A673 (cell line): Measurements from ENCODE around the gene CLEC4E. TPM values are rescaled to one million over a fixed set of nuclear protein-coding genes. Genes with fewer than 3 reads are reported as not detected.

Experiments
- BruUV-seq: library from RNA; stranded (reverse); fragments of 400-500 nt; replicated peaks from 2 replicates; lab custom pipeline; 2021; lab: Mats Ljungman, UMichigan
- CTCF ChIA-PET: fragments of 300-600 bp; sonication (Branson Sonifier 250); formaldehyde crosslinking; loops from one replicate; lab custom pipeline; 2022; ENCODE audit warnings: antibody characterized with exemption; lab: Charles Lee
- POLR2A ChIA-PET: fragments of 300-600 bp; sonication (Branson Sonifier 250); formaldehyde crosslinking; loops from one replicate; lab custom pipeline; 2022; ENCODE audit warnings: antibody characterized with exemption; ENCODE audit not compliant: low non-redundant PET; lab: Charles Lee
- DNase-seq: peaks from one replicate; pipeline ENCODE4 v3.0.0-alpha.2; 2015; ENCODE audit warnings: low spot score
- H3K27ac ChIP-seq: fragments of 200-600 bp; sonication (generic); 2 replicates; pipeline ENCODE4 v1.5.1; 2016; ENCODE audit warnings: mixed run types, low read depth, mild to moderate bottlenecking, mixed read lengths, antibody characterized with exemption, low read length; ENCODE audit not compliant: poor library complexity, severe bottlenecking
- H3K27me3 ChIP-seq: fragments of 200-600 bp; sonication (generic); replicated peaks from 2 replicates; pipeline ENCODE4 v1.6.1; 2017; ENCODE audit warnings: mixed run types, low read depth, mild to moderate bottlenecking, mixed read lengths, antibody characterized with exemption, low read length; ENCODE audit not compliant: insufficient read depth, poor library complexity
- H3K36me3 ChIP-seq: fragments of 200-600 bp; sonication (generic); 2 replicates; pipeline ENCODE4 v1.6.1; 2016; ENCODE audit warnings: mixed run types, mild to moderate bottlenecking, mixed read lengths, antibody characterized with exemption, low read length; ENCODE audit not compliant: insufficient read depth, poor library complexity, severe bottlenecking
- H3K4me1 ChIP-seq: fragments of 200-600 bp; sonication (generic); 2 replicates; pipeline ENCODE4 v1.6.1; 2017; ENCODE audit warnings: mixed run types, mild to moderate bottlenecking, mixed read lengths, antibody characterized with exemption, low read length; ENCODE audit not compliant: insufficient read depth, poor library complexity, severe bottlenecking
- H3K4me3 ChIP-seq: fragments of 200-600 bp; sonication (generic); 2 replicates; pipeline ENCODE4 v1.5.1; 2016; ENCODE audit warnings: low read depth, mixed run types, mild to moderate bottlenecking, mixed read lengths, low read length; ENCODE audit not compliant: poor library complexity, severe bottlenecking
- H3K9me3 ChIP-seq: fragments of 200-600 bp; sonication (generic); 2 replicates; pipeline ENCODE4 v1.6.1; 2016; ENCODE audit warnings: mixed run types, low read depth, mild to moderate bottlenecking, mixed read lengths, antibody characterized with exemption, low read length; ENCODE audit not compliant: poor library complexity, severe bottlenecking
- CTCF ChIP-seq: fragments of 300-800, 200-600 bp; sonication (generic); conservative IDR thresholded peaks from 2 replicates; pipeline ENCODE4 v1.5.1; 2017; ENCODE audit warnings: low read depth, mild to moderate bottlenecking, antibody characterized with exemption, low read length, moderate library complexity, mixed read lengths
- EZH2 ChIP-seq: fragments of 200-600 bp; sonication (generic); IDR thresholded peaks from 2 replicates; pipeline ENCODE4 v1.6.1; 2017; ENCODE audit warnings: borderline replicate concordance, low read depth, mild to moderate bottlenecking, mixed read lengths, antibody characterized with exemption, low read length; ENCODE audit not compliant: poor library complexity, severe bottlenecking
- intact Hi-C: fragments of 100-400 bp; cut with micrococcal nuclease; formaldehyde crosslinking; loops from one replicate; pipeline ENCODE4 v1.10.0; 2022; ENCODE audit not compliant: unreplicated experiment
- total RNA-seq: library from RNA; stranded (reverse); gene quantifications from 2 replicates; pipeline ENCODE4 v1.2.3, GENCODE V29; 2021

Gene CLEC4E
- total RNA-seq, 1 experiment from 2014 or later = not detected

GRCh38 chr12:8581098-8581784, 40.5 kb upstream of the CLEC4E start:
- H3K27me3 ChIP-seq = peaks cover 7% of the 10 kb centered on the region
- POLR2A ChIA-PET = no interaction called here
- CTCF ChIA-PET = no interaction called here

GRCh38 chr12:8577879-8578278, 37.2 kb upstream of the CLEC4E start:
- ChIA-PET POLR2A (no interaction called here), CTCF (interaction anchor here (0.5 to 0.8 kb wide), 2 partner anchors 79 to 755 kb away, joined by 3 to 4 read pairs; no protein-coding TSS in a partner anchor)
- H3K36me3 ChIP-seq = no peaks in the 10 kb centered on the region
- TF ChIP-seq CTCF (no peak), EZH2 (no peak)
- no peak overlapping the region for H3K4me3 ChIP-seq
- no peak for DNase-seq
- intact Hi-C loops = no loop called here
- no peaks in the 10 kb centered on the region for H3K9me3 ChIP-seq
- peaks cover 7% of the 10 kb centered on the region for H3K27me3 ChIP-seq
- no peaks in the 10 kb centered on the region for H3K4me1 ChIP-seq
- H3K27ac ChIP-seq = no peak overlapping the region
- BruUV-seq = no TSS peak

More at GRCh38 chr12:8581098-8581784, 40.5 kb upstream of the CLEC4E start:
- Histone ChIP-seq H3K4me1 (no peaks in the 10 kb centered on the region), H3K9me3 (no peaks in the 10 kb centered on the region), H3K4me3 (no peak overlapping the region), H3K36me3 (no peaks in the 10 kb centered on the region), H3K27ac (no peak overlapping the region)
- DNase-seq = no peak
- no TSS peak for BruUV-seq
- TF ChIP-seq EZH2 = no peak
- intact Hi-C loops = no loop called here

GRCh38 chr12:8572507-8572906, 31.8 kb upstream of the CLEC4E start:
- TF ChIP-seq EZH2 = no peak
- no peak for TF ChIP-seq CTCF
- no peak overlapping the region for H3K4me3 ChIP-seq
- no peaks in the 10 kb centered on the region for H3K36me3 ChIP-seq
- no peaks in the 10 kb centered on the region for H3K4me1 ChIP-seq
- H3K27ac ChIP-seq = no peak overlapping the region
- POLR2A ChIA-PET = no interaction called here
- no TSS peak for BruUV-seq
- CTCF ChIA-PET = no interaction called here
- H3K27me3 ChIP-seq = peaks cover 7% of the 10 kb centered on the region
- H3K9me3 ChIP-seq = no peaks in the 10 kb centered on the region
- no peak for DNase-seq
- intact Hi-C loops = no loop called here
